ENCODE measurements around the gene UBL5. TPM values are rescaled to one million over a fixed set of nuclear protein-coding genes. Genes with fewer than 3 reads are reported as not detected.
"Not testable (repeated sequence)": the region's sequence is repeated elsewhere in the genome, so short reads cannot be mapped to it uniquely, and the experiment has no call there.

Gene UBL5
- 100 to 1,000 TPM; 313 to 349 TPM for total RNA-seq

GRCh38 chr19:9827289-9828238 lies at the start of gene UBL5:
Gene UBL5 (plus strand): TSS chr19:9827918. CDS start chr19:9828338, 420 bp downstream.
- peak; percentile 94 for DNase-seq
- Mint-ChIP-seq H3K9me3 (no peaks in the 10 kb centered on the region), H3K4me1 (peaks cover 36% of the 10 kb centered on the region), H3K36me3 (ENCODE audit: low read depth) (peaks cover 27% of the 10 kb centered on the region), H3K27ac (peak within 1 kb of the TSS; percentile 99), H3K4me3 (peak within 1 kb of the TSS; percentile 100), H3K27me3 (no peaks in the 10 kb centered on the region)
- ChIA-PET CTCF (interaction anchor here (0.6 to 1.6 kb wide), 3 partner anchors 19 to 423 kb away, joined by 3 to 5 read pairs (median 3); no protein-coding TSS in a partner anchor), POLR2A (no interaction called here)

- POLR2A ChIA-PET: no interaction called here
- Mint-ChIP-seq H3K4me1 (peaks cover 28% of the 10 kb centered on the region), H3K9me3 (peaks cover 8% of the 10 kb centered on the region), H3K27ac (no peak overlapping the region), H3K4me3 (no peak overlapping the region), H3K27me3 (no peaks in the 10 kb centered on the region), H3K36me3 (ENCODE audit: low read depth) (no peaks in the 10 kb centered on the region)
- DNase-seq: no peak
- CTCF ChIA-PET: interaction anchor here (1.0 to 1.3 kb wide), 2 partner anchors 209 to 347 kb away, joined by 3 read pairs; partner anchors contain the start of gene ZNF266
Observed at GRCh38 chr19:9782338-9782737, 45.4 kb upstream of the UBL5 start.

- H3K4me1 Mint-ChIP-seq: peaks cover 28% of the 10 kb centered on the region
- H3K9me3 Mint-ChIP-seq; H3K27me3 Mint-ChIP-seq; DNase-seq; CTCF ChIA-PET; H3K36me3 Mint-ChIP-seq (ENCODE audit: low read depth); POLR2A ChIA-PET: not testable (repeated sequence)
- H3K27ac Mint-ChIP-seq: peak overlapping the region; percentile 98
- H3K4me3 Mint-ChIP-seq: peak overlapping the region; percentile 12
Observed at GRCh38 chr19:9784163-9784496, 43.6 kb upstream of the UBL5 start.

GRCh38 chr19:9785367-9786331 lies 42.1 kb upstream of the UBL5 start:
- peak; percentile 99 for DNase-seq
- no peaks in the 10 kb centered on the region for H3K27me3 Mint-ChIP-seq
- POLR2A ChIA-PET: no interaction called here
- H3K9me3 Mint-ChIP-seq: peaks cover 2% of the 10 kb centered on the region
- no peaks in the 10 kb centered on the region for H3K36me3 Mint-ChIP-seq (ENCODE audit: low read depth)
- CTCF ChIA-PET: no interaction called here
- peak overlapping the region; percentile 98 for H3K27ac Mint-ChIP-seq
- peak overlapping the region; percentile 81 for H3K4me3 Mint-ChIP-seq
- peaks cover 34% of the 10 kb centered on the region for H3K4me1 Mint-ChIP-seq

- H3K27ac Mint-ChIP-seq: peak overlapping the region; percentile 98
- H3K4me1 Mint-ChIP-seq: peaks cover 37% of the 10 kb centered on the region
- DNase-seq: no peak
- peak overlapping the region; percentile 81 for H3K4me3 Mint-ChIP-seq
- peaks cover 2% of the 10 kb centered on the region for H3K9me3 Mint-ChIP-seq
- no peaks in the 10 kb centered on the region for H3K27me3 Mint-ChIP-seq
- CTCF ChIA-PET: no interaction called here
- POLR2A ChIA-PET: no interaction called here
- no peaks in the 10 kb centered on the region for H3K36me3 Mint-ChIP-seq (ENCODE audit: low read depth)
Observed at GRCh38 chr19:9786342-9786741, 41.4 kb upstream of the UBL5 start.

- no peaks in the 10 kb centered on the region for H3K36me3 Mint-ChIP-seq (ENCODE audit: low read depth)
Observed at GRCh38 chr19:9786819-9787218, 40.9 kb upstream of the UBL5 start.

GRCh38 chr19:9788604-9789003 lies 39.1 kb upstream of the UBL5 start:
- peaks cover 43% of the 10 kb centered on the region for H3K4me1 Mint-ChIP-seq
- H3K36me3 Mint-ChIP-seq (ENCODE audit: low read depth); H3K4me3 Mint-ChIP-seq; H3K9me3 Mint-ChIP-seq; POLR2A ChIA-PET; DNase-seq; H3K27me3 Mint-ChIP-seq; H3K27ac Mint-ChIP-seq: not testable (repeated sequence)
- CTCF ChIA-PET: interaction anchor here (0.6 to 1.9 kb wide), 2 partner anchors 143 to 163 kb away, joined by 3 to 5 read pairs; no protein-coding TSS in a partner anchor

More at GRCh38 chr19:9786819-9787218, 40.9 kb upstream of the UBL5 start:
- no peak for DNase-seq
- POLR2A ChIA-PET: no interaction called here
- H3K4me1 Mint-ChIP-seq: peaks cover 40% of the 10 kb centered on the region
- H3K4me3 Mint-ChIP-seq: peak overlapping the region; percentile 62
- CTCF ChIA-PET: interaction anchor here (1.9 kb wide), 1 partner anchor 161 kb away, joined by 5 read pairs; no protein-coding TSS in a partner anchor
- no peaks in the 10 kb centered on the region for H3K27me3 Mint-ChIP-seq
- H3K9me3 Mint-ChIP-seq: peaks cover 2% of the 10 kb centered on the region
- H3K27ac Mint-ChIP-seq: peak overlapping the region; percentile 31

GRCh38 chr19:9789066-9789465 lies 38.7 kb upstream of the UBL5 start:
- H3K36me3 Mint-ChIP-seq (ENCODE audit: low read depth): no peaks in the 10 kb centered on the region
- ChIA-PET CTCF (no interaction called here), POLR2A (no interaction called here)
- H3K9me3 Mint-ChIP-seq: peaks cover 5% of the 10 kb centered on the region
- DNase-seq: no peak
- H3K4me1 Mint-ChIP-seq: peaks cover 40% of the 10 kb centered on the region
- H3K27me3 Mint-ChIP-seq: no peaks in the 10 kb centered on the region
- H3K4me3 Mint-ChIP-seq: no peak overlapping the region
- H3K27ac Mint-ChIP-seq: no peak overlapping the region

GRCh38 chr19:9789579-9789978 lies 38.1 kb upstream of the UBL5 start:
- peaks cover 35% of the 10 kb centered on the region for H3K4me1 Mint-ChIP-seq
- H3K27me3 Mint-ChIP-seq; H3K27ac Mint-ChIP-seq; POLR2A ChIA-PET; H3K36me3 Mint-ChIP-seq (ENCODE audit: low read depth); H3K9me3 Mint-ChIP-seq; CTCF ChIA-PET; H3K4me3 Mint-ChIP-seq; DNase-seq: not testable (repeated sequence)

GRCh38 chr19:9791073-9791367 lies 36.7 kb upstream of the UBL5 start:
- POLR2A ChIA-PET; H3K36me3 Mint-ChIP-seq (ENCODE audit: low read depth); H3K27me3 Mint-ChIP-seq; DNase-seq; H3K9me3 Mint-ChIP-seq: not testable (repeated sequence)
- peak overlapping the region; percentile 97 for H3K27ac Mint-ChIP-seq
- CTCF ChIA-PET: interaction anchor here (0.7 kb wide), 2 partner anchors 25 to 1682 kb away, joined by 3 to 4 read pairs; no protein-coding TSS in a partner anchor
- H3K4me3 Mint-ChIP-seq: peak overlapping the region; percentile 86
- H3K4me1 Mint-ChIP-seq: peaks cover 27% of the 10 kb centered on the region

GRCh38 chr19:9791552-9792205 lies 36.0 kb upstream of the UBL5 start:
- Mint-ChIP-seq H3K27me3 (no peaks in the 10 kb centered on the region), H3K4me3 (peak overlapping the region; percentile 86), H3K27ac (peak overlapping the region; percentile 97), H3K9me3 (peaks cover 7% of the 10 kb centered on the region), H3K36me3 (ENCODE audit: low read depth) (no peaks in the 10 kb centered on the region), H3K4me1 (peaks cover 28% of the 10 kb centered on the region)
- CTCF ChIA-PET: no interaction called here
- peak; percentile 95 for DNase-seq
- POLR2A ChIA-PET: no interaction called here

GRCh38 chr19:9792206-9793070 lies 35.3 kb upstream of the UBL5 start:
- Mint-ChIP-seq H3K36me3 (ENCODE audit: low read depth) (no peaks in the 10 kb centered on the region), H3K4me1 (peaks cover 29% of the 10 kb centered on the region), H3K9me3 (peaks cover 7% of the 10 kb centered on the region), H3K27me3 (no peaks in the 10 kb centered on the region), H3K4me3 (peak overlapping the region; percentile 86), H3K27ac (peak overlapping the region; percentile 97)
- DNase-seq: peak; percentile 93
- POLR2A ChIA-PET: no interaction called here
- CTCF ChIA-PET: no interaction called here
